OCI-LY1 (cell line): ENCODE measurements around the gene YLPM1.

Source experiments
- EZH2 ChIP-seq: fragments of 200-600 bp; sonication (generic), shearing (Covaris generic); IDR thresholded peaks from 2 replicates; pipeline ENCODE4 v1.8.0; 2017; ENCODE audit warnings: borderline replicate concordance, mixed run types, mild to moderate bottlenecking, antibody characterized with exemption, low read length, moderate library complexity, mixed read lengths
- TF ChIP-seq, protein P1 (sequence below): fragments of 200-600 bp; sonication (generic), shearing (Covaris generic); IDR thresholded peaks from 2 replicates; pipeline ENCODE4 v1.5.1; 2017; ENCODE audit warnings: mild to moderate bottlenecking, antibody characterized with exemption, low read length, moderate library complexity, mixed read lengths

DNA sequence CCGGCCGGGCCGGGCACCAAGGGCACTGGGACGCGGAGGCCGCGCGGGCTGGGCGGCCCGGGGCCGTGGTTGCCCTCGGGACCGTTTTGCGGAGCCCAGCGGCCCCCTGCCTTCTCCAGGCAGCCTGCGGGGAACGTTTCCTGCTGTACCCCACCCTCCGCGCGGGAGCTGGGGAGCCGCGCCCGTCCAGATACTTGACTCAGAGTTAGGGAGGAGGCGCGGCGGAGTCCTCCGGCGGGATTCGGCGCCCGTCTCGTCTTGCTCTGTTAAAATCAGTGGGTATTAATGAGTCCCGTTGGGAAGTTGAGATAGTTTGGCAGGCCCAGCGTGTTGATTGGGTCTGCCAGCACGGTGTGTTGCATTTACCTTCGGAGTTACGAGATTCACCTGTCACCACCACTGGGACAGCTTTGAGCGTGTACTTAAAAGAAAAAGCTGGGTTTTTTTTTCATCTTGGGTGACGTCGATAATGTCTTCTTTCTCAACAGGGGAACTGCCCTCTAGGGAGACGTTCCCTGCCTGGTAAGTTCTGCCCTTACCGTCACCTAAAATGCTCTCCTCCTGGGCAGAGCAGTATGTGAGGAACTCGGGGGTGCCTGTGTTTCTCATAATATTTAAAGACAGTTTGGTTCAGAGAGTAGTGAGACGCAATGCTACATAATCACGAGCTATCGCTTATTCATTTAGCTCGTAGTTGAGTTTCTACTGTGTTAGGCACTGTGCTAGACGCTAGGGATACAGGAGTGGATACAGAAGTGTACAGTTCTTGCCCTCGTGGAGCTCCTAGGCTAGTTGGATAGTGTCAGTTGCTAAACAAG is 119.2 kb downstream of the YLPM1 start:
- TF ChIP-seq, protein P1, sequence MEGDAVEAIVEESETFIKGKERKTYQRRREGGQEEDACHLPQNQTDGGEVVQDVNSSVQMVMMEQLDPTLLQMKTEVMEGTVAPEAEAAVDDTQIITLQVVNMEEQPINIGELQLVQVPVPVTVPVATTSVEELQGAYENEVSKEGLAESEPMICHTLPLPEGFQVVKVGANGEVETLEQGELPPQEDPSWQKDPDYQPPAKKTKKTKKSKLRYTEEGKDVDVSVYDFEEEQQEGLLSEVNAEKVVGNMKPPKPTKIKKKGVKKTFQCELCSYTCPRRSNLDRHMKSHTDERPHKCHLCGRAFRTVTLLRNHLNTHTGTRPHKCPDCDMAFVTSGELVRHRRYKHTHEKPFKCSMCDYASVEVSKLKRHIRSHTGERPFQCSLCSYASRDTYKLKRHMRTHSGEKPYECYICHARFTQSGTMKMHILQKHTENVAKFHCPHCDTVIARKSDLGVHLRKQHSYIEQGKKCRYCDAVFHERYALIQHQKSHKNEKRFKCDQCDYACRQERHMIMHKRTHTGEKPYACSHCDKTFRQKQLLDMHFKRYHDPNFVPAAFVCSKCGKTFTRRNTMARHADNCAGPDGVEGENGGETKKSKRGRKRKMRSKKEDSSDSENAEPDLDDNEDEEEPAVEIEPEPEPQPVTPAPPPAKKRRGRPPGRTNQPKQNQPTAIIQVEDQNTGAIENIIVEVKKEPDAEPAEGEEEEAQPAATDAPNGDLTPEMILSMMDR: no peak
- TF ChIP-seq EZH2: no peak
